GM18520 (cell line): Measurements from ENCODE around the gene CBY1.

Experiments
- ATAC-seq: cut with Tn5 transposase; IDR thresholded peaks from one replicate; pipeline ENCODE4 v1.9.1; 2021; ENCODE audit not compliant: unreplicated experiment

CBY1 gene

GRCh38 chr22:38721551-38721950 is 65.1 kb downstream of the CBY1 start:
- no peak for ATAC-seq
